Endothelial cell of hepatic sinusoid (primary cell): ENCODE results near the gene CCDC30.

Experiments used
- in situ Hi-C: cut with HindIII; loops from 2 replicates; pipeline ENCODE4 v1.10.0; 2017; ENCODE audit warnings: low sequenced_read_pairs

The CCDC30 gene

GRCh38 chr1:42462828-42463763 lies at the start of gene CCDC30:
TSS of gene CCDC30 (plus strand) at chr1:42463286. CDS start at chr1:42480552, 17,266 bp downstream.
- in situ Hi-C loops, result no loop called here

DNA sequence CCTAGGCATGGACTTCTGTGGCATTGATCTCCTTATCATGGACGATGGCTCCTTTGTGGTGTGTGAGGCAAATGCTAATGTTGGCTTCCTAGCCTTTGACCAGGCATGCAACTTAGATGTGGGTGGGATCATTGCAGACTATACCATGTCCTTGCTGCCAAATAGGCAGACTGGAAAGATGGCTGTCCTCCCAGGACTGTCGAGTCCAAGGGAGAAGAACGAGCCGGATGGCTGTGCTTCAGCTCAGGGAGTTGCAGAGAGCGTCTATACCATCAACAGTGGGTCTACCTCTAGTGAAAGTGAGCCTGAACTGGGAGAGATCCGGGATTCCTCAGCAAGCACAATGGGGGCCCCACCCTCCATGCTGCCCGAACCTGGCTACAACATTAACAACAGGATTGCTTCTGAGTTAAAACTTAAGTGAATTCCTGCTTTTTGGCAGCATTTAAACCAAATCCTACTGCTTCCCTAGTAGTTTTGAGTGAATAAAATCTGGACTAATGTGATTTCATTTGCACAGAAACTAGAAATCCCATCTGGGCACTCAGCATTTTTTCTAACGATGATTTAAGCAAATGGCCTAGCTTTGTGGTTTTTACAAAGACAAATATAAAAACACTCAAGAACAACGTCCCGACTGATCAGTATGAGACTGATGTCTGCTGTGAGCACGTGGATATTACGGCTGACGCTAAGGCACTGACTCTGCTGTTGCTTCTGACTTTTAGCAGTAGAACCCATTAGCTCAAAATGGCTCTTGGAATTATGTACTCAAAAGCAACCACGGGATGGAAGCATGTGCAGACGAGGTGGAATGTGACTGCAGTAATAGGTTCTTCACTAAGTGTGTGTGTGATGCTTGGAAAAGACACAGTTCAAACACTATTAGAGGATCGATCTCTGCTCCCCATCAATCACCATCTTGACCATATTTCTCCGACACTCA lies 48.3 kb upstream of the CCDC30 start:
- in situ Hi-C loops, result no loop called here

GRCh38 chr1:42417166-42417565 lies 45.9 kb upstream of the CCDC30 start:
- in situ Hi-C loops, result no loop called here

- in situ Hi-C loops, result no loop called here
Observed at GRCh38 chr1:42418516-42418915, 44.6 kb upstream of the CCDC30 start.

DNA sequence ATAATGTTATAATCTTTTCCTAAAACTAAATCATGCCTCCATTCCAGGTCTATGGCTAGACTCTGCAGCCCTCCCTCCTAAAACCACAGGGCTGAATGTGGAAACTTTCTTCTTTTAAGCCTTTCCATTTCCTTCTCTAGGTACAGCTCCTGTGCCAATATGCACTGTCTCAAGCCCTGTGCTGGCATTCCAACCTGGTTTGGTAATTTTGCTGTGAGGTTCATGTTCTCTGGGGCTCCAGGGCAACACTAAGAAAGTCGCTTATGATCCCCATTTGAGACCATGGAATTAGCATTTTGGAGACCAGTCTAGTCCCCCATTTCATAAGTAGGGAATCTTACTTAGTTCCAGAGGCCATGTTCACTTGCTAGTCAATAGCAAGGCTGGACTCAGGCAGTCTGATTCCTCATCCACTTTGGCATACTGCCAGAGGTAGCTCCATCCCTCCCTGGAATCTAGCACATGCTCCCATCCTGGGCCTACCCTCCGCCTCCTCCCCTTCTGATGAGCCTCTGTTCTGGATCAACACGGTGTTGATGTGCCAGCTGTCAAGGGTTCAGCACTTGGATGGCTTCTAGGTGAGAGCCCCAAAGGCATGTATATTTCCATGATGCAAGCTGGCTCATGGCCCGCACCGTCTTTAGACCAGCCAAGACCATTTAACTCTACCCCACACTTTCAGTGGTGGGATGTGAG lies 43.8 kb upstream of the CCDC30 start:
- in situ Hi-C loops, result no loop called here

DNA sequence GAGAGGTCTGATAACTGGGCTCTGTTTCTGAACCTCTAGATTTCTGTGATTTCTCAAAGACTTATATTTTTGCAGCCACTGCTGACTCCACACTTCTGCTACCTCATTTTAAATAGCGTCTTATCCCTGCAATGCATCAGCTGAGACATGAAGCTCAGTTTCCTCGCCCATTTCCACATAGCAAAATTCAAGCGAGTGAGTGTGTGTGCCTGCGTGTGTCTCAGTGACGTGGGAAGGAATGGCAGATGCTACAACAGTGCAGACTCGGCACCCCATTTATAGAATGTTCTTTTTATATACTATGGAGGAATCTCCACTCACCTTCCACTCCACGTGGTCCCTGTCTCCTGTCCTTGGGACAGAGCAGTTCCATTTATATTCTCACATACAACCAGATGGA lies 43.0 kb upstream of the CCDC30 start:
- in situ Hi-C loops, result no loop called here

DNA sequence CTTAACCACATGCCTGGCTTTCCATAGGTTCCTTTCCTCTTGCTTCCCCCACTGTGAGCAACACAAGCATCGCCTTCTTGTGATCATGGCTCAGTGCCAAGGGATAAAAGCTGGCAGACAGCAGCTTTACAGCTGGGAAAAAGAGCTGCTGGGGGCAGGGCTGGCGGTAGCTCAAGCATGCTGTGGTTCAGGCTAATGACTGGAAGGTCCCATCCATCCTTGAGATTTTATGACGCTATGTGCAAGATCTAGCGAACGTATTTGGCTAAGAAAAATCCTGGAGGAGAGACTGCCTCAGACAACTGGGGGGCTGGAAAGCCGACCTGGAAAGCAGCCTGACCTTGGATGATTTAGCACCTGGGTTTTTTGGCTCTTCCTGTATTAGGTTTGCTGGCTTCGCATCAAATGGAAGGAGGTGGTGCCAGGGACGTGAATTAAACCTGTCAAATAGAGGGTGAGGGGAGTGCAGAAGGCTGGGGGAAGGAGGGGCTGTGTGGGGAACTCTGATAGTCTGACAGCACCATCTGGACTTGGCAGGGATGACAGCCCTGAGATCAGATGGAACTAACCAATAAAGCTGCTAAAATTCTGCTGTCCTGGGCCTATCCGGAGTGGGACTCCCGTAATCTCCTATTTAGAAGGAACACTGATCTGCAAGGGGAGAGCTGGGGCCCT lies 42.0 kb upstream of the CCDC30 start:
- in situ Hi-C loops, result no loop called here

DNA sequence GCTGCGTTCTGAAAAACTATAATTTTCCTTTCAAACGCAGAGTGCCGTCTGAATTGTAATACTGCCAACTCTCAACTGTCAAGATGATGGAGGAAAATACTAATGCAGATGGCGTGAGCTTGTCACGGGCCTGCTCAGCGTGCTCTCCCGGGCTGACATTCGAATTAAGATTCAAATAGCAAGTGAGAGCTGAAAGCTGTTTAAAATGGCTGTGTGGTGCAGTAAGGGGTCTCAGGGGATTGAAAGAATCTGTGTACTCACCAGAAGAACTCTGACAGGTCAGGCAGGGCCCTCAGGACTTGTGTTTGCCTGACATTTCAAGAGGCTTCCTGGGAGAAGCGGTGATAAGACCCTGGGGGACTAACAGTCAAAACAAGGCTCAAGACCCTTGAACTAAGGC lies 40.3 kb upstream of the CCDC30 start:
- in situ Hi-C loops, result no loop called here

DNA sequence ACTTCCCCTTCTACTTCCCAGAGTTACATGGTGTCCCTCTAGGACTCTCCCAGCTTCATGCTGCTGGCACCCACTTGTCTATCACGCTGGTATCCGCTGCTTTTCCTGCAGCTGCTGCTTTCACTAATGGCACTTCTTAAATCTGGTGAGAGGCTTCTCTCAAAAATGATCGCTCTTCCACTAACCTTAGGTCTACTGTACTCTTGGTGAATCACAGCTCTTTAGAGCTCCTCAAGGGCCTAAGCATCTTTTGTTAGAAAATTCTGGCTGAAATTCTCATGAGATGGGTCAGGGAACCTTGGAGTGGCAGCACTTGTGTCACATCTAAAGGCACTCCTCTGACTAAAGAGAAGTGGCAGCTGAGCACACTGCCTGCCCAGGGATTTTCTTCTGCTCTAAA lies 39.4 kb upstream of the CCDC30 start:
- in situ Hi-C loops, result no loop called here

DNA sequence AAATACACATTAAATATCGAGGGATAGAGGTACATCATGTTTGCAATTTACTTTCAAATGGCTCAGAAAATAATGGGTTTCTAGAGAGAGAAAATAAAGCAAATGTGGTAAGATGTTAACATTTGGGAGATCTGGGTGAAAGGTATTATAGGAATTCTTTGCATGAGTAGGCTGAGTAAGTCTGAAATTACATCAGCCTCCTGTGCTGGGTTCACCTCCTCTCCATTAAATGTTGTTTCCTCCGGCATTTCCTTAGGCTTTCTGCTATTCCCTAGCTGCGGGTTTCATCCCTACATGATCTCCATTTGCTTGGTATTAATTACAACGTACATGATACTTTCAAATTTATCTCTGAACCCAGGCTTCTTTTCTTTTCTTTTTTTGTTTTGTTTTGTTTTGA lies 38.9 kb upstream of the CCDC30 start:
- in situ Hi-C loops, result no loop called here

- in situ Hi-C loops, result no loop called here
Observed at GRCh38 chr1:42427240-42427639, 35.8 kb upstream of the CCDC30 start.

GRCh38 chr1:42429603-42430002 lies 33.5 kb upstream of the CCDC30 start:
- in situ Hi-C loops, result no loop called here

DNA sequence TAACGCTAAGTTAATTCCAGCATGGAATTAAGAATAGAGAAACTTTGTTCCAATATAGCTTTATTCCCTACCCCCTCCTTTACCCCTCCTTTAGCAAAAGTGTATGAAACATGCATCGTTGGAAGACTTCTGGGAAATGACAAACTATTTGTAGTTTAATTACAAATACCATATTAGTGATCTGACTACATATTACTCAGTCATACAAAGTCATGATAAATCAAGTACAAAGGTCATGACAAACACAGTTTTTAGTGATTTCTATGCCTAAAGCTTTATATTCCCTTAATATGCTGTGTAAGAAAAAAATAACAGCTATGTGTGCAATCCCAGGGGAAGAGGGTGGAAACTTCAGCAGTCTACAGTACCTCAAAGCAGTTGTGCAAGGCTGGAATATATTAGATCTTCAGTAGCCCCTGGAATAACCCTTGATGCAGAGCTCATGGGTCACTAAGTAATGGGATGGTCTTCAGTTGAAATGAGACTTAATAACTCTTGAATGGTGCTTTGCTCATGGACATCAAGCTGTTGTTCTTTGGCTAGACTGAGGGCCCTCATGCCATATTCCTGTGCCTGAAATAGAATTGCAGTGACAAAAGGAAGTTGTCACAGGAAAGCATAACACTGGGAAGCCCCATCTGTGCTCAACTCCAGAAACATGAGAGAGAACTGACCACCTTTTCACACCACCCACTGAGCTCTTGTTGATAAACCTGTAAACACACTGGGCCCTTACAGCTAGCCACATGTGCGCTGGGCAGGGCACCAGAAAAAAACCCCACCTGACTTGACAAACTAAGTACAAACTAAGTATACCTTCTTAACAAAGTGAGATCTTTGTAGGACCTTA lies 32.6 kb upstream of the CCDC30 start:
- in situ Hi-C loops, result no loop called here

DNA sequence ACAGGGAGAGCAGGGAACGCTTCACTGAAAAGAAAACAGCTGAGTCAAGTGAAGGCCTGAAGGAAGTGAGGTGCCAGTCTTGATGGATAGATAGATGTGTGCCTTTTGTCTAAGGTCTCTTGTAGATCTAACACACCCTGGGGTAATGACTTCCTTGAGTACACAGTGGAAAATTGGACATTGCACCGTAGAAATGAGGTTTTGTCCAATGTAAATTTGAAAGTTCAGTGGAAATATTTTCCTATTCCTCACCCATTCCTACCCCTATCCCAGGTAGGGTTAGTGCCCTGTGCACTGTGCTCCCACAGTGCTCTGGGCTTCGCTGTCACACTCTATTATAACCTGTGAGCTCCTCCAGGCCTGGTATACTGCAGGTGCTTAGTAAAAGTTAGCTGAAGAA lies 31.6 kb upstream of the CCDC30 start:
- in situ Hi-C loops, result no loop called here

DNA sequence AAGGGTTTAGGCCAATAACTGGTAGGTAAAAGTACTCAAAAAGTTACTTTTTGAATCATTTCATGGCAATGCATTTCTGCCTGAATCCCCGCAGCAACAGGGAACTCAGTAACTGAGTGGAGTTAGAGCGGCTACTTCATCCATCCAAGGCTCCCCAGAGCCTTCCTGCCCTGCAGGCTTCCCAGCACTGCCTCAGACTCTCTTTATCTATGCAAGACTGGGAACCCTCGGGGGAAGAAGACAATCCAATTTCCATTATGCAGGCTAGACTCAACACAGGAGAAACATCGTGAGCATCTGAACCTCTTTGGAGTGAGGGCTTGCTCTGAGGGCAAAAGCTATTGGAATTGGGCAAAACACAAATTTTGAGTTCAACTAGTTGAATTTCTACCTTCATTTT lies 30.4 kb upstream of the CCDC30 start:
- in situ Hi-C loops, result no loop called here

DNA sequence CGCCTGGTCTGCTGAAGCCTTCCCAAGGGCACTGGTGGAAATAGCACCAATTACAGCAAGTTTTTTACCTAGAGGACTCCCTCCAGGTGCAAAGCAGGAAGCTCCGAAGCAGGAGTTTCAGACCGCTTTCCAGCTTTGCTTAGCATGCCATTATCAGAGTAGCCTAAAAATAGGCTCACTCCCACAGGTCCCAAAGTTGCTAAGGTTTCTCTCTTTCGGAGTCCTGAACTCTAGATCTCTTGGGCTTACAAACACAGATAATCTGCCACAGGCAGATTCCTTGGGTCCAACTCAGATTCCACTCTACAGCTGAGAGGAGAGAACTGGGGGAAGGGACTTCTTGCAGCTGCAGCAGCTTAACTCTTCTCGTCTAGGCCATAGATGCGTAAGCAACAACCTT lies 29.7 kb upstream of the CCDC30 start:
- in situ Hi-C loops, result no loop called here

DNA sequence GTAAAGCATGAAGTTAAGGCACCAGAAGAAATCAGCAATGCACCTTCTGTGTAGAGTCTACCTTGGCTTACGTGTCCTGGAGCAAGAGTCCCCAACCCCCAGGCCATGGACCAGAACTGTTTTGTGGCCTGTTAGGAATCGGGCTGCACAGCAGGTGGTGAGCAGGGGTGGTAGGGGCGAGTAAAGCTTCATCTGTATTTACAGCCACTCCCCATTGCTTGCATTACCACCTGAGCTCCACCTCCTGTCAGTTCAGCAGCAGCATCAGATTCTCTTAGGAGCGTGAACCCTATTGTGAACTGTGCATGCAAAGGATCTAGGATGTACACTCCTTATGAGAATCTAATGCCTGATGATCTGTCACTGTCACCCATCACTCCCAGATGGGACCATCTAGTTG lies 28.7 kb upstream of the CCDC30 start:
- in situ Hi-C loops, result no loop called here

DNA sequence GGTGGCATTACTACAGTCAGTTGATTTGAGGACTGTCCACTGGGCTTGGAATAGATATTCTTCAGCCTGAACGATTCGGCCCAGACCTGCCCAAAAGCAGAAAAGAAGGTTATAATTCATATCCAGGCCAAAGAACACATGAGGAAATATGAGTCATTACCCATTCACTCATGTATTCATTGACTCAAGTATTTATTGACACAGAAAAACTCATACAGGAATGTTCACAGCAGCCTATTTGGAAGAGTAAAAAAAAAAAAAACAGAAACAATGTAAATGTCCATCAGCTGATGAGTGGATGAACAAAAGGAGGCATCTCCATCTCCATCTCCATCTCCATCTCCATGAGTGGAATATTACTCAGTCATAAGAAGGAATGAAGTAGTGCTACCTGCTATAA lies 23.1 kb upstream of the CCDC30 start:
- in situ Hi-C loops, result loop anchor here (5.0 kb wide), 1 partner anchor 48 kb away; no protein-coding TSS in a partner anchor

GRCh38 chr1:42442662-42443061 lies 20.4 kb upstream of the CCDC30 start:
- in situ Hi-C loops, result loop anchor here (5.0 kb wide), 1 partner anchor 50 kb away; no protein-coding TSS in a partner anchor
